Progenitor cell of endocrine pancreas (in vitro differentiated cells): ENCODE measurements around the gene CAMK4. TPM values are rescaled to one million over a fixed set of nuclear protein-coding genes. Genes with fewer than 3 reads are reported as not detected.

Experiments
- DNase-seq: peaks from one replicate; pipeline ENCODE4 v3.0.0; 2021; ENCODE audit warnings: low spot score; ENCODE audit not compliant: unreplicated experiment
- H3K27ac Mint-ChIP-seq: 2 replicates; pipeline ENCODE4 v1.8.0; 2021; ENCODE audit warnings: mild to moderate bottlenecking, moderate library complexity, mixed read lengths
- H3K27me3 Mint-ChIP-seq: 2 replicates; pipeline ENCODE4 v1.8.0; 2021; ENCODE audit warnings: mixed read lengths
- H3K36me3 Mint-ChIP-seq: 2 replicates; pipeline ENCODE4 v1.8.0; 2022; ENCODE audit warnings: mixed read lengths; ENCODE audit not compliant: insufficient read depth
- H3K4me1 Mint-ChIP-seq: 2 replicates; pipeline ENCODE4 v1.8.0; 2021; ENCODE audit warnings: low read depth, mixed read lengths
- H3K4me3 Mint-ChIP-seq: 2 replicates; pipeline ENCODE4 v1.8.0; 2021; ENCODE audit warnings: low read depth, mild to moderate bottlenecking, moderate library complexity, mixed read lengths
- H3K9me3 Mint-ChIP-seq: 2 replicates; pipeline ENCODE4 v1.8.0; 2021; ENCODE audit warnings: low read depth, mixed read lengths
- CTCF ChIP-seq: fragments of 200-600 bp; sonication (generic); IDR thresholded peaks from one replicate; pipeline ENCODE4 v1.5.0; 2021; ENCODE audit warnings: antibody characterized with exemption, mild to moderate bottlenecking; ENCODE audit not compliant: unreplicated experiment
- total RNA-seq: library from RNA; stranded (reverse); gene quantifications from 2 replicates; pipeline ENCODE4 v1.2.1, GENCODE V29; 2021

CAMK4 gene
- total RNA-seq, 1 donor from 2014 or later: 2.3 TPM

- Mint-ChIP-seq H3K36me3 (no peaks in the 10 kb centered on the region), H3K27ac (no peak overlapping the region), H3K4me3 (no peak overlapping the region), H3K4me1 (no peaks in the 10 kb centered on the region), H3K9me3 (no peaks in the 10 kb centered on the region), H3K27me3 (no peaks in the 10 kb centered on the region)
- no peak for DNase-seq
- no peak for TF ChIP-seq CTCF
Observed at GRCh38 chr5:111478266-111478665, 254.1 kb downstream of the CAMK4 start.

- Mint-ChIP-seq H3K9me3 (no peaks in the 10 kb centered on the region), H3K27ac (no peak overlapping the region), H3K27me3 (no peaks in the 10 kb centered on the region), H3K36me3 (no peaks in the 10 kb centered on the region), H3K4me1 (no peaks in the 10 kb centered on the region), H3K4me3 (no peak overlapping the region)
- TF ChIP-seq CTCF: no peak
- DNase-seq: no peak
Observed at GRCh38 chr5:111478898-111479297, 254.7 kb downstream of the CAMK4 start.

GRCh38 chr5:111480346-111480745 is 256.2 kb downstream of the CAMK4 start:
- TF ChIP-seq CTCF: no peak
- no peak overlapping the region for H3K4me3 Mint-ChIP-seq
- no peaks in the 10 kb centered on the region for H3K4me1 Mint-ChIP-seq
- no peaks in the 10 kb centered on the region for H3K36me3 Mint-ChIP-seq
- H3K9me3 Mint-ChIP-seq: no peaks in the 10 kb centered on the region
- H3K27ac Mint-ChIP-seq: no peak overlapping the region
- DNase-seq: no peak
- H3K27me3 Mint-ChIP-seq: no peaks in the 10 kb centered on the region

GRCh38 chr5:111486055-111486454 is 261.9 kb downstream of the CAMK4 start:
- TF ChIP-seq CTCF: no peak

GRCh38 chr5:111486926-111487325 is 262.7 kb downstream of the CAMK4 start:
- no peak overlapping the region for H3K27ac Mint-ChIP-seq
- no peak overlapping the region for H3K4me3 Mint-ChIP-seq
- no peaks in the 10 kb centered on the region for H3K27me3 Mint-ChIP-seq
- no peaks in the 10 kb centered on the region for H3K36me3 Mint-ChIP-seq
- DNase-seq: no peak
- TF ChIP-seq CTCF: no peak
- H3K9me3 Mint-ChIP-seq: no peaks in the 10 kb centered on the region
- peaks cover 6% of the 10 kb centered on the region for H3K4me1 Mint-ChIP-seq

More at GRCh38 chr5:111486055-111486454, 261.9 kb downstream of the CAMK4 start:
- peaks cover 6% of the 10 kb centered on the region for H3K4me1 Mint-ChIP-seq
- no peaks in the 10 kb centered on the region for H3K27me3 Mint-ChIP-seq
- H3K27ac Mint-ChIP-seq: no peak overlapping the region
- H3K36me3 Mint-ChIP-seq: no peaks in the 10 kb centered on the region
- H3K9me3 Mint-ChIP-seq: no peaks in the 10 kb centered on the region
- DNase-seq: no peak
- no peak overlapping the region for H3K4me3 Mint-ChIP-seq
